ENCODE data around the gene LCE1A.
A peak's percentile ranks its signal among the peaks of the same experiment; 100 is the strongest.

The LCE1A gene, protein sequence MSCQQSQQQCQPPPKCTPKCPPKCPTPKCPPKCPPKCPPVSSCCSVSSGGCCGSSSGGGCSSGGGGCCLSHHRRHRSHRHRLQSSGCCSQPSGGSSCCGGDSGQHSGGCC

GRCh38 chr1:152827173-152827572, at the start of gene LCE1A:
Gene LCE1A (plus strand): TSS chr1:152827473. CDS start chr1:152827473, 0 bp downstream.
- in situ Hi-C loops (cut with HindIII; ENCODE audit: low sequenced_read_pairs) = no loop called here

GRCh38 chr1:152777510-152778137, 49.6 kb upstream of the LCE1A start:
- no peak overlapping the region for H3K4me3 ChIP-seq (ENCODE audit: low read depth, low read length)
- no peak for DNase-seq (ENCODE audit: low read depth, low spot score)
- in situ Hi-C loops (cut with HindIII; ENCODE audit: low sequenced_read_pairs) = no loop called here
- TF ChIP-seq, protein P1, sequence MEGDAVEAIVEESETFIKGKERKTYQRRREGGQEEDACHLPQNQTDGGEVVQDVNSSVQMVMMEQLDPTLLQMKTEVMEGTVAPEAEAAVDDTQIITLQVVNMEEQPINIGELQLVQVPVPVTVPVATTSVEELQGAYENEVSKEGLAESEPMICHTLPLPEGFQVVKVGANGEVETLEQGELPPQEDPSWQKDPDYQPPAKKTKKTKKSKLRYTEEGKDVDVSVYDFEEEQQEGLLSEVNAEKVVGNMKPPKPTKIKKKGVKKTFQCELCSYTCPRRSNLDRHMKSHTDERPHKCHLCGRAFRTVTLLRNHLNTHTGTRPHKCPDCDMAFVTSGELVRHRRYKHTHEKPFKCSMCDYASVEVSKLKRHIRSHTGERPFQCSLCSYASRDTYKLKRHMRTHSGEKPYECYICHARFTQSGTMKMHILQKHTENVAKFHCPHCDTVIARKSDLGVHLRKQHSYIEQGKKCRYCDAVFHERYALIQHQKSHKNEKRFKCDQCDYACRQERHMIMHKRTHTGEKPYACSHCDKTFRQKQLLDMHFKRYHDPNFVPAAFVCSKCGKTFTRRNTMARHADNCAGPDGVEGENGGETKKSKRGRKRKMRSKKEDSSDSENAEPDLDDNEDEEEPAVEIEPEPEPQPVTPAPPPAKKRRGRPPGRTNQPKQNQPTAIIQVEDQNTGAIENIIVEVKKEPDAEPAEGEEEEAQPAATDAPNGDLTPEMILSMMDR (IDR thresholded peaks at IDR 0.05; ENCODE audit: low read depth, low read length) = peak; percentile 17

More at GRCh38 chr1:152827173-152827572, at the start of gene LCE1A:
- H3K4me3 ChIP-seq (ENCODE audit: low read depth, low read length) = no peak within 1 kb of the TSS
- TF ChIP-seq, protein P1 (IDR thresholded peaks at IDR 0.05; ENCODE audit: low read depth, low read length) = no peak
- no peak for DNase-seq (ENCODE audit: low read depth, low spot score)

DNA sequence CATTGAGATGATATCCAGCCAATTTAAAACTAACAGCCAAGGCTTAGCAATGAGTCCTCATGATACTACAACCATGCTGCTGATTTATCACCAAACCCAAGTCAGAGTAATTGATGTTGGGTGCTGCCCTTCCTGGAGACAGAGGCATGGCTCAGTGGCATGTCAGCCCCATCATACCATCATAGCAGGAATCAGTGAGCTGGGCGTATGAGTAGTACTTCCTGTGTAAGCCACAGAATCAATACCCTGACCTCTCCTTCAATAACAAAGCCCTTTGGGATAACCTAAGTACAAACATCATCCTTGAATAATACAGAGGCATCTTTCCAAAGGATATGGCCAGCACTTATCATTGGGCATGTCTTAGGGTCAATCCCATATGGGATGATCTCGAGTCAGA, 44.2 kb upstream of the LCE1A start:
- in situ Hi-C loops (cut with HindIII; ENCODE audit: low sequenced_read_pairs) = no loop called here
- TF ChIP-seq, protein P1 (IDR thresholded peaks at IDR 0.05; ENCODE audit: low read depth, low read length) = no peak
- DNase-seq (ENCODE audit: low read depth, low spot score) = no peak
- H3K4me3 ChIP-seq (ENCODE audit: low read depth, low read length) = no peak overlapping the region

DNA sequence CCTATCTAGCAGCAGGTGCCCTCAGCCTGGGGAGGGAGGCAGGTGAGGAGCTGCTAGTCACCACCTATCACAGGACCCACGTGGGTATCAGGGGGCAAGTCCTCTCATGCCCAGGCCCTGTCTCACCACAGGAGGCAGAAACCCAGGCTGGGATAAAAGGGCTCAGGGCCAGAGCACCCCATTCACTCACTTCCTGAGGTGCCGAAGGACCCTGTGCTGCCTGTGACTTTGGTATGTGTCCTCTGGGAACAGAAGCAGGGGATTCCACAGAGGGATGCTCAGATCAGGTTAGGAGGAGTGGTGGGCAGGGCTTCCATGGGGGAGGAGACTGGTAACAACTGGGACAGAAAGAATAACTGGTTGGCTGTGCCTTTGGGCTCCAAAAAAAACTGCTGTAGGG, 41.2 kb upstream of the LCE1A start, which contains the start of gene LCE1E:
Gene LCE1E (plus strand): TSS at position 181 of the 400 bp plus-strand sequence. CDS start 1,043 bp downstream, outside the sequence.
- H3K4me3 ChIP-seq (ENCODE audit: low read depth, low read length) = no peak within 1 kb of the TSS
- in situ Hi-C loops (cut with HindIII; ENCODE audit: low sequenced_read_pairs) = no loop called here
- TF ChIP-seq, protein P1 (IDR thresholded peaks at IDR 0.05; ENCODE audit: low read depth, low read length) = no peak
- no peak for DNase-seq (ENCODE audit: low read depth, low spot score)

DNA sequence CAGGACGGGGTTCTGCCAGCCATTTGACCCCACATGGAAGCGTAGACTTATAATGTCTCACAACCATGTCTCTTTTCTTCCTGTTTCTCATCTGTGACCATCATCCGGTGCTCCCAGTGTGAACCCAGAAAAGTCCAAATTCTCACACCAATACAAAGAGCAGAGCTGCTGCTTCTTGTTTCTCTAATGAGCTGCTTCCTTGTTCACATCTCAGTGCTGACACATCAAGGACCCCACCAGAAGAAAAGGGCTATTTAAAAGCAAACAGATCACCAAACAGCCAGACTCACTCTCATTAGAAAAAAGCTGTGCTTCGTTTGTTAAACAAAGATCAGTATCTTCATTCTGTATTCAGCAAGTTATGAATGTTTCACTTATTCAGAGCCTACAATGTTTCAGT, 31.6 kb upstream of the LCE1A start:
- TF ChIP-seq, protein P1 (IDR thresholded peaks at IDR 0.05; ENCODE audit: low read depth, low read length) = no peak
- in situ Hi-C loops (cut with HindIII; ENCODE audit: low sequenced_read_pairs) = no loop called here

DNA sequence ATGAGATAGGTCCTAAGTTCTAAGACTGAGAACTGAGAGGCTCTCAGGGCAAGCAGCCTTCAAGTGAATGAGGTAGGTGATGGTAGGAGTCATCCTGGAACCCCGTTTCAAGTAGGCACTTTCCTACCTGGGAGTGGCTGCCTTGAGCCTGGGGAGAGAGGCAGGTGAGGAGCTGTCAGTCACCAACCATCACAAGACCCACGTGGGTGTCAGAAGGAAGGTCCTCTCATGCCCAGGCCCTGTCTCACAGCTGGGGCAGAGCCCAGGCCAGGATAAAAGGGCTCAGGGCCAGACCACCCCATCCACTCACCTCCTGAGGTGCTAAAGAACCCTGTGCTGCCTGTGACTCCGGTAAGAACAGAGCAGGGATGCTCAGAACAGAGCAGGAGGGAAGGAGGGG, 30.9 kb upstream of the LCE1A start, which contains the start of gene LCE1D:
Gene LCE1D (plus strand): TSS at position 301 of the 400 bp plus-strand sequence. CDS start 1,074 bp downstream, outside the sequence.
- H3K4me3 ChIP-seq (ENCODE audit: low read depth, low read length) = no peak within 1 kb of the TSS
- in situ Hi-C loops (cut with HindIII; ENCODE audit: low sequenced_read_pairs) = no loop called here
- TF ChIP-seq, protein P1 (IDR thresholded peaks at IDR 0.05; ENCODE audit: low read depth, low read length) = no peak
- DNase-seq (ENCODE audit: low read depth, low spot score) = no peak

More for the DNA sequence above, 31.6 kb upstream of the LCE1A start:
- H3K4me3 ChIP-seq (ENCODE audit: low read depth, low read length) = no peak overlapping the region
- DNase-seq (ENCODE audit: low read depth, low spot score) = no peak
